Spleen (tissue), 11 donors: Measurements from ENCODE around the gene KHDRBS2. TPM values are rescaled to one million over a fixed set of nuclear protein-coding genes. Genes with fewer than 3 reads are reported as not detected.

Source experiments
- DNase-seq: peaks from one replicate; pipeline ENCODE4 v3.0.0-alpha.2; 2020
- H3K27ac ChIP-seq, 8 donors: fragments of 200-600 bp; sonication (generic) in 7 of 8; 1 replicate in 4 of 8; 2 replicates in 4 of 8; pipeline versions ENCODE4 v1.5.0 to v1.8.0; 2016 to 2021; ENCODE audit warnings: inconsistent platforms in 4 of 8, mild to moderate bottlenecking in 4 of 8, moderate library complexity in 1 of 8
- H3K27me3 ChIP-seq, 7 donors: fragments of 200-600 bp; sonication (generic) in 6 of 7; replicated peaks in 1 of 7; 1 replicate in 4 of 7; 2 replicates in 3 of 7; pipeline versions ENCODE4 v1.5.0 to v1.8.0; 2016 to 2021; ENCODE audit warnings: inconsistent platforms in 3 of 7, mild to moderate bottlenecking in 1 of 7
- H3K36me3 ChIP-seq, 6 donors: fragments of 200-600 bp; sonication (generic) in 5 of 6; 1 replicate in 4 of 6; 2 replicates in 2 of 6; pipeline versions ENCODE4 v1.5.0 to v1.8.0; 2016 to 2021; ENCODE audit warnings: inconsistent platforms in 2 of 6
- H3K4me1 ChIP-seq, 6 donors: fragments of 200-600 bp; sonication (generic) in 5 of 6; 1 replicate in 3 of 6; 2 replicates in 3 of 6; pipeline versions ENCODE4 v1.5.0 to v1.8.0; 2016 to 2021; ENCODE audit warnings: inconsistent platforms in 3 of 6
- H3K4me3 ChIP-seq, 8 donors: fragments of 200-600 bp; sonication (generic) in 7 of 8; 1 replicate in 4 of 8; 2 replicates in 4 of 8; pipeline versions ENCODE4 v1.5.0 to v1.8.0; 2016 to 2021; ENCODE audit warnings: inconsistent platforms in 4 of 8, mild to moderate bottlenecking in 4 of 8, moderate library complexity in 2 of 8
- H3K9me3 ChIP-seq, 8 donors: fragments of 200-600 bp; sonication (generic) in 7 of 8; 1 replicate in 4 of 8; 2 replicates in 4 of 8; pipeline versions ENCODE4 v1.5.0 to v1.8.0; 2016 to 2021; ENCODE audit warnings: inconsistent platforms in 4 of 8
- CTCF ChIP-seq, 11 experiments: fragments of 200-600 bp in 7 of 11; fragments of 450-650 bp in 4 of 11; sonication (generic) in 4 of 11; IDR thresholded peaks in 8 of 11; conservative IDR thresholded peaks in 3 of 11; 1 replicate in 7 of 11; 2 replicates in 4 of 11; pipeline versions ENCODE4 v1.4.0 to v1.8.0; 2016 to 2021; ENCODE audit warnings: antibody characterized with exemption in 11 of 11, inconsistent platforms in 4 of 11, mild to moderate bottlenecking in 1 of 11
- POLR2A ChIP-seq, 3 donors: fragments of 450-650 bp; IDR thresholded peaks; one replicate each; pipeline ENCODE4 v1.5.1; 2017; ENCODE audit warnings: antibody characterized with exemption in 3 of 3, mild to moderate bottlenecking in 1 of 3
- POLR2AphosphoS5 ChIP-seq, 3 donors: sonication (generic); formaldehyde crosslinking; IDR thresholded peaks; one replicate each; pipeline ENCODE4 v1.5.1; 2017; ENCODE audit warnings: antibody characterized with exemption in 3 of 3
- WGBS, 5 donors: extraction: QIAGEN DNeasy Blood & Tissue Kit in 3 of 5; methylation state at CpG; one replicate each; pipeline versions ENCODE4 v1.1.5 to v1.1.7; 2013 to 2018; 5-methylcytosine and 5-hydroxymethylcytosine counted together
- intact Hi-C: fragments of 100-400 bp; cut with DNase I; formaldehyde crosslinking; loops from one replicate; pipeline ENCODE4 v1.15.0; 2023; ENCODE audit warnings: low total_unique reads
- polyA plus RNA-seq, 3 donors: library from polyadenylated mRNA; stranded (reverse); fragments of 200-250 nt; gene quantifications; one replicate each; pipeline ENCODE4 v1.2.1, GENCODE V29; 2013
- total RNA-seq, 7 donors: library from RNA; depleted of rRNA in 3 of 7; stranded (reverse); fragments of >200 nt in 3 of 7; fragmentation: NEBNext Ultra II Directional in 4 of 7; extraction: Animal tissue kit (Norgen Biotek cat#: 25700) in 4 of 7; gene quantifications; one replicate each; pipeline versions ENCODE4 v1.1.0 to v1.2.1, GENCODE V29; 2016 to 2021
- donor health status: healthy with polysubstance abuse.
- donor health status: DM: no; HTN: no; CAD: no; lungs with moderate emphysema.
- donor health status: DM: no; HTN: no; CAD: no.
- donor health status: Bipolar disorder and iron deficiency.
- donor health status: healthy.
- donor health status: DM: no; HTN: no; CAD: no.
- donor health status: DM: yes; HTN: yes; CAD: no.

KHDRBS2 gene
- total and polyA plus RNA-seq, 10 donors: 1.0 to 11.7 (median 3.9) TPM

GRCh38 chr6:61640463-61640862 is 645.6 kb downstream of the KHDRBS2 start:
- 64 to 71% (median 68%) methylated on average over 3 of the region's 3 CpGs for WGBS, 5 donors

More at GRCh38 chr6:61640463-61640862, 645.6 kb downstream of the KHDRBS2 start:
- Histone ChIP-seq H3K27me3 (no peaks in the 10 kb centered on the region), H3K4me3 (no peak overlapping the region), H3K9me3 (peaks cover 0 to 48% (median 28%) of the 10 kb centered on the region in 8 donors), H3K27ac (no peak overlapping the region), H3K4me1 (no peaks in the 10 kb centered on the region), H3K36me3 (no peaks in the 10 kb centered on the region)
- DNase-seq: no peak
- TF ChIP-seq CTCF (IDR thresholded peaks at IDR 0.05 in 8 of 11, conservative IDR thresholded peaks at IDR 0.05 in 3 of 11) (no peak), POLR2A (IDR thresholded peaks at IDR 0.05) (no peak), POLR2AphosphoS5 (IDR thresholded peaks at IDR 0.05) (no peak)
- intact Hi-C loops: no loop called here
